Gastrocnemius medialis (tissue), 4 donors: ENCODE measurements around the gene UMPS. TPM values are rescaled to one million over a fixed set of nuclear protein-coding genes. Genes with fewer than 3 reads are reported as not detected.

Experiments used
- ATAC-seq, 2 donors: fragments of 150-250 bp; one replicate each; pipeline ENCODE4 v1.9.1; 2016
- DNase-seq, 2 donors: peaks; one replicate each; pipeline ENCODE4 v3.0.0-alpha.2; 2019
- H3K27ac ChIP-seq, 4 donors: fragments of 200-600 bp; sonication (generic); 1 replicate in 1 of 4; 2 replicates in 3 of 4; pipeline ENCODE4 v1.5.1; 2016 to 2018; ENCODE audit warnings: mild to moderate bottlenecking in 2 of 4, moderate library complexity in 1 of 4
- H3K27me3 ChIP-seq, 3 donors: fragments of 200-600 bp; sonication (generic) in 2 of 3; 1 replicate in 1 of 3; 2 replicates in 2 of 3; pipeline versions ENCODE4 v1.5.1 to v1.6.0; 2016 to 2019; ENCODE audit warnings: mild to moderate bottlenecking in 1 of 3, moderate library complexity in 1 of 3
- H3K36me3 ChIP-seq, 2 donors: fragments of 200-600 bp; sonication (generic) in 1 of 2; one replicate each; pipeline ENCODE4 v1.5.1; 2017 to 2018
- H3K4me1 ChIP-seq, 2 donors: fragments of 200-600 bp; sonication (generic) in 1 of 2; one replicate each; pipeline ENCODE4 v1.5.1; 2016 to 2017; ENCODE audit warnings: mild to moderate bottlenecking in 2 of 2
- H3K4me3 ChIP-seq, 4 donors: fragments of 200-600 bp; sonication (generic) in 3 of 4; 1 replicate in 1 of 4; 2 replicates in 3 of 4; pipeline ENCODE4 v1.5.1; 2016 to 2019; ENCODE audit warnings: mild to moderate bottlenecking in 2 of 4
- H3K9me3 ChIP-seq, 3 donors: fragments of 200-600 bp; sonication (generic) in 2 of 3; 1 replicate in 1 of 3; 2 replicates in 2 of 3; pipeline ENCODE4 v1.5.1; 2016 to 2019
- CTCF ChIP-seq, 5 experiments: fragments of 450-650 bp in 3 of 5; fragments of 200-600 bp in 2 of 5; sonication (generic) in 2 of 5; IDR thresholded peaks in 4 of 5; conservative IDR thresholded peaks in 1 of 5; 1 replicate in 4 of 5; 2 replicates in 1 of 5; pipeline ENCODE4 v1.5.1; 2016 to 2019; ENCODE audit warnings: antibody characterized with exemption in 5 of 5, mild to moderate bottlenecking in 3 of 5, moderate library complexity in 3 of 5
- POLR2A ChIP-seq, 2 donors: fragments of 450-650 bp; IDR thresholded peaks; one replicate each; pipeline ENCODE4 v1.6.1; 2017; ENCODE audit warnings: antibody characterized with exemption in 2 of 2, mild to moderate bottlenecking in 2 of 2, moderate library complexity in 2 of 2
- in situ Hi-C, 4 donors: fragments of 200-750 bp; cut with MboI; loops; one replicate each; pipeline versions ENCODE4 v1.15.0 to v1.8.0; 2017; ENCODE audit warnings: low sequenced_read_pairs in 4 of 4
- intact Hi-C: fragments of 100-400 bp; cut with DNase I; formaldehyde crosslinking; loops from one replicate; pipeline ENCODE4 v1.15.1; 2023; ENCODE audit warnings: low total_unique reads
- total RNA-seq, 4 donors: library from RNA; depleted of rRNA; stranded (reverse); fragments of >200 nt; gene quantifications; one replicate each; pipeline versions ENCODE4 v1.1.0 to v1.2.3, GENCODE V29; 2016

Gene UMPS
- total RNA-seq, 4 donors from 2014 or later: 2.2 to 7.6 (median 6.2) TPM

DNA sequence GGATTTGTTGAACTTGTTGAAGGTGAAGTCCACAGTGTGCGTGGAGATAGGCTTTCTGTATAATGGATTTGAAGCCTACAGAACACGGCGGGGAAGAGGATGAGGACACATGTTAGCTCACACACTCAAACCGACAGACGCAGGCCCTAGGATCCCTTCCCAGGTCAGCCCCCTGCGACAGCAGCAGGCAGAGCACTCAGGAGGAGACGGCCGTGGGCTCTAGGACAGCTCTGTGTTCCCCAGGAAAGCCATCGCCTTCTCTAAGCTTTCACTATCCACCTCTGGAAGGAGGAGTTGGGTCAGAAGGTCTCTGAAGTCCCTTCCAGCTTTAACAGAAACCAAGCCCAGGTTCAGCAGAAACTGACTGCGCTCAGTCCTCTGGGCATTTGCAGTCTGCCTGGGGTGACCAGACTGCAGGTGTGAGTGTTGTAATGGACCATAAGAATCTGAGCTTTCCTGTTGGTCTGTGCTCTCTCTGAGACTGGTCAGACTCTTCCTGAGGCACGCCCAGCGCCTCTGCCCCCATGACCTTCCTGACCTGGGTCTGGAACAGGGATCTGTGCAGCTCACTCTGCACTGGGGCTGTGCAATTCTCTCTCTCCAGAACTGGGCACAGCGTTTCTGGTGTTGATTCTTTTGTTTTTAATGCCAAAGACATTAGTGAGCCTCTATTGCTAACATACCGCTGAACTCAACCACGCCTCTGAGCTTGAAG lies 33.5 kb downstream of the UMPS start:
- no peak for ATAC-seq
- Histone ChIP-seq H3K36me3 (peaks cover 0 to 55% of the 10 kb centered on the region in 2 donors), H3K4me3 (no peak overlapping the region), H3K27me3 (no peaks in the 10 kb centered on the region), H3K9me3 (no peaks in the 10 kb centered on the region), H3K27ac (no peak overlapping the region), H3K4me1 (peaks cover 6 to 7% of the 10 kb centered on the region in 2 donors)
- in situ Hi-C loops (loop anchor here (5.0 to 25.0 kb wide), 2 partner anchors 138 to 398 kb away; no protein-coding TSS in a partner anchor), intact Hi-C loops (no loop called here)
- no peak for DNase-seq
- TF ChIP-seq CTCF (IDR thresholded peaks at IDR 0.05 in 4 of 5, conservative IDR thresholded peaks at IDR 0.05 in 1 of 5): no peak
- no peak for TF ChIP-seq POLR2A (IDR thresholded peaks at IDR 0.05)

DNA sequence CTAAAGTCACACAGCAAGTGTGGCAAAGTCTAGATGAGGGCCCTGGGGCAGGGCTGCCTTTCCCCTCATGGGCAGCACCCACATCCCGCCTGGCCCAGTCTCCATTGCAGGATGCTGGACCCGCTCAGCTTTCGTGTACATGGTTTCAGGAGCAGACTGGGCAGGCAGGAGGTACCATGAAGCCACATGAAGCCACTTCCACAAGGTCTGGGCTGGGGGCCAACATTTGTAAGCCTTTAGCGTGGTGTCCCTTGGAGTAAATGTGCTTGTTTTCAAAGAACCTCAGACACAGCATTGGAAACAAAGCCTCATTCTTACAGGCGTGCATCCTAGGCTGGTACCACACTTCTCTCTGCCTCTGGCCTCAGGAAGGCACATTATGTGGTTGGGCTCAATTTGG lies 34.5 kb downstream of the UMPS start:
- intact Hi-C loops (no loop called here), in situ Hi-C loops (loop anchor here (5.0 to 25.0 kb wide), 2 partner anchors 138 to 398 kb away; no protein-coding TSS in a partner anchor)
- H3K4me3 ChIP-seq: no peak overlapping the region
- ATAC-seq: no peak
- DNase-seq: no peak
- H3K27ac ChIP-seq: no peak overlapping the region
- no peak for TF ChIP-seq CTCF (IDR thresholded peaks at IDR 0.05 in 4 of 5, conservative IDR thresholded peaks at IDR 0.05 in 1 of 5)
- no peak for TF ChIP-seq POLR2A (IDR thresholded peaks at IDR 0.05)
- H3K27me3 ChIP-seq: no peaks in the 10 kb centered on the region
- H3K9me3 ChIP-seq: no peaks in the 10 kb centered on the region
- peaks cover 6 to 7% of the 10 kb centered on the region in 2 donors for H3K4me1 ChIP-seq
- H3K36me3 ChIP-seq: peaks cover 0 to 62% of the 10 kb centered on the region in 2 donors

- no peak for ATAC-seq
- in situ Hi-C loops: loop anchor here in 1 of 4 donors (25.0 kb wide), 1 partner anchor 397 kb away; no protein-coding TSS in a partner anchor
Measured at GRCh38 chr3:124765197-124765840, 35.1 kb downstream of the UMPS start.

More at GRCh38 chr3:124765197-124765840, 35.1 kb downstream of the UMPS start:
- Histone ChIP-seq H3K4me1 (peaks cover 6 to 9% of the 10 kb centered on the region in 2 donors), H3K36me3 (peaks cover 0 to 62% of the 10 kb centered on the region in 2 donors), H3K4me3 (no peak overlapping the region), H3K27ac (no peak overlapping the region), H3K27me3 (no peaks in the 10 kb centered on the region), H3K9me3 (no peaks in the 10 kb centered on the region)
- no peak for TF ChIP-seq POLR2A (IDR thresholded peaks at IDR 0.05)
- no peak for TF ChIP-seq CTCF (IDR thresholded peaks at IDR 0.05 in 4 of 5, conservative IDR thresholded peaks at IDR 0.05 in 1 of 5)
- intact Hi-C loops: no loop called here
- no peak for DNase-seq
